ENCODE measurements around the gene TLE5.

GRCh38 chr19:3042621-3043267, 19.6 kb downstream of the TLE5 start:
- TF ChIP-seq CTCF (optimal IDR thresholded peaks at IDR 0.05 in 1 of 3, IDR thresholded peaks at IDR 0.05 in 1 of 3, conservative IDR thresholded peaks at IDR 0.05 in 1 of 3; ENCODE audit: extremely low read depth in 1 of 3, insufficient read depth in 2 of 3, low read length in 3 of 3) (no peak), EZH2 (IDR thresholded peaks at IDR 0.05; ENCODE audit: low read length) (no peak)

Data from keratinocyte (primary cell).